HG03520 (cell line): ENCODE measurements around the gene LCE3B.
"Not testable (repeated sequence)": the region's sequence is repeated elsewhere in the genome, so short reads cannot be mapped to it uniquely, and the experiment has no call there.

ENCODE experiments used
- ATAC-seq: cut with Tn5 transposase; IDR thresholded peaks from one replicate; pipeline ENCODE4 v1.9.1; 2021; ENCODE audit warnings: mild to moderate bottlenecking, moderate library complexity; ENCODE audit not compliant: unreplicated experiment

Gene LCE3B

GRCh38 chr1:152613511-152613910, at the start of gene LCE3B:
Gene LCE3B (plus strand): TSS chr1:152613811. CDS start chr1:152613811, 0 bp downstream.
- no peak for ATAC-seq

- no peak for ATAC-seq
Observed at GRCh38 chr1:152565115-152565514, 48.5 kb upstream of the LCE3B start.

- ATAC-seq: no peak
Observed at GRCh38 chr1:152565535-152566215, 47.9 kb upstream of the LCE3B start.

- ATAC-seq: no peak
Observed at GRCh38 chr1:152566681-152567080, 46.9 kb upstream of the LCE3B start, which contains the start of gene LCE3E. Gene LCE3E (minus strand): TSS chr1:152566780. CDS start chr1:152566208, 572 bp downstream.

GRCh38 chr1:152577168-152577567, 36.4 kb upstream of the LCE3B start:
- no peak for ATAC-seq

GRCh38 chr1:152579526-152579925, 34.1 kb upstream of the LCE3B start:
- not testable (repeated sequence) for ATAC-seq

- no peak for ATAC-seq
Observed at GRCh38 chr1:152580433-152580832, 33.2 kb upstream of the LCE3B start, which contains the start of gene LCE3D. Gene LCE3D (minus strand): TSS chr1:152580516. CDS start chr1:152579936, 580 bp downstream.

- ATAC-seq: no peak
Observed at GRCh38 chr1:152582647-152583046, 31.0 kb upstream of the LCE3B start.

GRCh38 chr1:152585586-152585985, 28.0 kb upstream of the LCE3B start:
- no peak for ATAC-seq

GRCh38 chr1:152596986-152597385, 16.6 kb upstream of the LCE3B start:
- no peak for ATAC-seq

- ATAC-seq: no peak
Observed at GRCh38 chr1:152599934-152600333, 13.7 kb upstream of the LCE3B start, which contains the start of gene LCE3C. Gene LCE3C (plus strand): TSS chr1:152600234. CDS start chr1:152600732, 498 bp downstream.

- ATAC-seq: no peak
Observed at GRCh38 chr1:152621993-152622392, 8.4 kb downstream of the LCE3B start.

GRCh38 chr1:152622803-152623202, 9.2 kb downstream of the LCE3B start, which contains the start of gene LCE3A:
Gene LCE3A (minus strand): TSS chr1:152623103. CDS start chr1:152623103, 0 bp downstream.
- ATAC-seq: no peak

GRCh38 chr1:152623203-152623844, 9.7 kb downstream of the LCE3B start:
- no peak for ATAC-seq

GRCh38 chr1:152626744-152627143, 13.1 kb downstream of the LCE3B start:
- no peak for ATAC-seq

GRCh38 chr1:152630596-152630995, 17.0 kb downstream of the LCE3B start:
- no peak for ATAC-seq

- no peak for ATAC-seq
Observed at GRCh38 chr1:152640351-152640750, 26.7 kb downstream of the LCE3B start.

GRCh38 chr1:152643945-152644344, 30.3 kb downstream of the LCE3B start:
- ATAC-seq: no peak

GRCh38 chr1:152645146-152645545, 31.5 kb downstream of the LCE3B start:
- ATAC-seq: no peak

- no peak for ATAC-seq
Observed at GRCh38 chr1:152646656-152647055, 33.0 kb downstream of the LCE3B start.

GRCh38 chr1:152654110-152654509, 40.5 kb downstream of the LCE3B start:
- no peak for ATAC-seq

GRCh38 chr1:152656459-152656858, 42.8 kb downstream of the LCE3B start:
- no peak for ATAC-seq
